ENCODE results near the gene FAM193B.

Gene FAM193B

DNA sequence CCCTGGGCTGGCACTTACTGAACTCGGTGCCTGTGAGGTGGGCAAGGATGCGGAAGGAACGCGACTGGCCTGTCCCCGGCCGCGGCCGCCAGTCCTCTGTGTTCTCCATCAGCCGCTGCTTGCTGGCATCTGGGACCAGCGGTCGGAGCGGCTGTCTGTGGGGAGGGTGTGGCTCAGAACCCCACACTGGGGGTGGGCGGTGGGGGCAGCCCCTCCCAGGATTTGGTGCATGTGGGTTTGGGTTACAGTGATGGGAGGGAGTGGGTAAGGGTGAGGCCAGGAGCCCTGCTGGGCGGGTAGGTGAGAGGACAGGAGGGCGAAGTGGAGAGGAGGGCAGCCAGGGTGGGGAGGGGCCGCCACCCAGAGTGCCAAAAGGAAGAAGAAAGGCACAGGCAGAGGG is 63.4 kb downstream of the FAM193B start:
- no peak for DNase-seq (ENCODE audit: low read depth in 1 of 2, low spot score in 1 of 2)
- Histone ChIP-seq H3K27ac (replicated peaks) (no peak overlapping the region), H3K4me3 (replicated peaks; ENCODE audit: insufficient read depth, low read length) (no peak overlapping the region), H3K27me3 (ENCODE audit: insufficient read depth, poor library complexity, severe bottlenecking) (no peaks in the 10 kb centered on the region)
- TF ChIP-seq, protein P1, sequence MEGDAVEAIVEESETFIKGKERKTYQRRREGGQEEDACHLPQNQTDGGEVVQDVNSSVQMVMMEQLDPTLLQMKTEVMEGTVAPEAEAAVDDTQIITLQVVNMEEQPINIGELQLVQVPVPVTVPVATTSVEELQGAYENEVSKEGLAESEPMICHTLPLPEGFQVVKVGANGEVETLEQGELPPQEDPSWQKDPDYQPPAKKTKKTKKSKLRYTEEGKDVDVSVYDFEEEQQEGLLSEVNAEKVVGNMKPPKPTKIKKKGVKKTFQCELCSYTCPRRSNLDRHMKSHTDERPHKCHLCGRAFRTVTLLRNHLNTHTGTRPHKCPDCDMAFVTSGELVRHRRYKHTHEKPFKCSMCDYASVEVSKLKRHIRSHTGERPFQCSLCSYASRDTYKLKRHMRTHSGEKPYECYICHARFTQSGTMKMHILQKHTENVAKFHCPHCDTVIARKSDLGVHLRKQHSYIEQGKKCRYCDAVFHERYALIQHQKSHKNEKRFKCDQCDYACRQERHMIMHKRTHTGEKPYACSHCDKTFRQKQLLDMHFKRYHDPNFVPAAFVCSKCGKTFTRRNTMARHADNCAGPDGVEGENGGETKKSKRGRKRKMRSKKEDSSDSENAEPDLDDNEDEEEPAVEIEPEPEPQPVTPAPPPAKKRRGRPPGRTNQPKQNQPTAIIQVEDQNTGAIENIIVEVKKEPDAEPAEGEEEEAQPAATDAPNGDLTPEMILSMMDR (IDR thresholded peaks at IDR 0.05; ENCODE audit: insufficient read depth, low read length), result no peak
- TF ChIP-seq GABPA (IDR thresholded peaks at IDR 0.05; ENCODE audit: low read depth), result no peak
- TF ChIP-seq SPI1 (IDR thresholded peaks at IDR 0.05; ENCODE audit: borderline replicate concordance, low read depth), result no peak
- no peak for TF ChIP-seq POLR2AphosphoS5 (IDR thresholded peaks at IDR 0.05; ENCODE audit: low read depth)
- TF ChIP-seq, protein P2, sequence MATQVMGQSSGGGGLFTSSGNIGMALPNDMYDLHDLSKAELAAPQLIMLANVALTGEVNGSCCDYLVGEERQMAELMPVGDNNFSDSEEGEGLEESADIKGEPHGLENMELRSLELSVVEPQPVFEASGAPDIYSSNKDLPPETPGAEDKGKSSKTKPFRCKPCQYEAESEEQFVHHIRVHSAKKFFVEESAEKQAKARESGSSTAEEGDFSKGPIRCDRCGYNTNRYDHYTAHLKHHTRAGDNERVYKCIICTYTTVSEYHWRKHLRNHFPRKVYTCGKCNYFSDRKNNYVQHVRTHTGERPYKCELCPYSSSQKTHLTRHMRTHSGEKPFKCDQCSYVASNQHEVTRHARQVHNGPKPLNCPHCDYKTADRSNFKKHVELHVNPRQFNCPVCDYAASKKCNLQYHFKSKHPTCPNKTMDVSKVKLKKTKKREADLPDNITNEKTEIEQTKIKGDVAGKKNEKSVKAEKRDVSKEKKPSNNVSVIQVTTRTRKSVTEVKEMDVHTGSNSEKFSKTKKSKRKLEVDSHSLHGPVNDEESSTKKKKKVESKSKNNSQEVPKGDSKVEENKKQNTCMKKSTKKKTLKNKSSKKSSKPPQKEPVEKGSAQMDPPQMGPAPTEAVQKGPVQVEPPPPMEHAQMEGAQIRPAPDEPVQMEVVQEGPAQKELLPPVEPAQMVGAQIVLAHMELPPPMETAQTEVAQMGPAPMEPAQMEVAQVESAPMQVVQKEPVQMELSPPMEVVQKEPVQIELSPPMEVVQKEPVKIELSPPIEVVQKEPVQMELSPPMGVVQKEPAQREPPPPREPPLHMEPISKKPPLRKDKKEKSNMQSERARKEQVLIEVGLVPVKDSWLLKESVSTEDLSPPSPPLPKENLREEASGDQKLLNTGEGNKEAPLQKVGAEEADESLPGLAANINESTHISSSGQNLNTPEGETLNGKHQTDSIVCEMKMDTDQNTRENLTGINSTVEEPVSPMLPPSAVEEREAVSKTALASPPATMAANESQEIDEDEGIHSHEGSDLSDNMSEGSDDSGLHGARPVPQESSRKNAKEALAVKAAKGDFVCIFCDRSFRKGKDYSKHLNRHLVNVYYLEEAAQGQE (IDR thresholded peaks at IDR 0.05; ENCODE audit: insufficient replicate concordance, low read depth), result no peak

DNA sequence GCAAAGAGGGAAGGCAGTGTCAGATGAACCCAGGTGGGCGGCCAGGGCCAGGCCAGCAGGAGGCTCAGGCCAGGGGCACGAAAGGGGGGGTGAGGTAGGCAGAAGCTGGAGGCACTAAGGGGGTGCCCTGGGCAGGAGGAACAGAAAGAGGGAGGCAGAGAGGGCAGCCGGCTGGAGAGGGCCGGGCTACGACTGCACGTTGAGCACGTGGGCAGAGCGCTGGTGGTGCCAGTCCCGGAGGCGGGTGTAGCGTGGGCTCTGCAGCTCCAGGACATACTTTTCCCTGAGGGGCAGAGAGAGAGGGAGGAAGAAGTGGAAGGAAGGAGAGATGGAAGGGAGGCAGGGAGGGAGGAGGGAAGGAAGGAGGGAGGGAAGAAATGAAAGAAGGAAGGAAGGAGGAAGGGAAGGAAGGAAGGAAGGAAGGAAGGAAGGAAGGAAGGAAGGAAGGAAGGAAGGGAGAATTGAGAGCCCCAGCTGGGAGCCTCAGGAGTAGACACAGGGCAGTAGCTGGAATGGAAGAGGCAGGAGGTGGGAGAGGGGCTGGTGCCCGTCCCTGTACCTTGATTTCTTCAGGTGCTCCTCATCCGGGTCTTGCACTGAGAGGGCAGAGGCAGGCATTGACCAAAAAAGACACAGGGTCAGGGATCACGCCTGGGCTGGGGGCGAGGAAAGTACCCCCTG is 63.9 kb downstream of the FAM193B start:
- H3K27ac ChIP-seq (replicated peaks), result no peak overlapping the region
- no peak for DNase-seq (ENCODE audit: low read depth in 1 of 2, low spot score in 1 of 2)

DNA sequence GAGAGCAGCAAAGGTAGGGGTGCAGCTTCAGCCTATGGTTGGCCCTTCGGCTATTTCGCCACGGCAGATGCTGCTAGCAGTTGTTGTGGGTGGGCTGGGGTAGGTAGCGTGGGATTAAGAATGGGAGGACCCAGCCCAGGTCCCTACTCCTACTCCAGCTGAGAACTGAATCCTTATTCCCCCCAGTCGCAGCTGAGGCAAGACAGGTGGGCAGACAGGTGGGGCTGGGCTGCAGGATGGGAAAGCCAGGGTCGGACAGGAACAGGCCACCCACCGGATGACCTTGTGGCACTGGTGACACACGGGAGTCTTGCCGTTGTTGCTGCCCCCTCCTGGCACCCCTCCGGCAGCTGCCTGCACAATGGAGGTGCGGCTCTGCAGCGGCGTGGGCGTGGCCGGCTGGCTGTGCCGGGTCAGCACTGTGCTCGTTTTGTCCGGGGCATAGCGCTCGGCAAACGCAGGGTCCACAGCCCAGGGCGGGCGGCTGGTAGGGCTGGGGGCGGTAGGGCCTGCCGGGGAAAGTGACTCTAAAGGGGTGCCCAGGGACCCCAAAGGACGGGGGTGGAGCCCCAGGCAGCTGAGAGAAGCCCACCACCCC is 65.1 kb downstream of the FAM193B start:
- Histone ChIP-seq H3K27ac (replicated peaks) (no peak overlapping the region), H3K4me3 (replicated peaks; ENCODE audit: insufficient read depth, low read length) (no peak overlapping the region)
- no peak for DNase-seq (ENCODE audit: low read depth in 1 of 2, low spot score in 1 of 2)

More for the DNA sequence above, 63.9 kb downstream of the FAM193B start:
- TF ChIP-seq, protein P2 (IDR thresholded peaks at IDR 0.05; ENCODE audit: insufficient replicate concordance, low read depth), result no peak
- TF ChIP-seq, protein P1 (IDR thresholded peaks at IDR 0.05; ENCODE audit: insufficient read depth, low read length), result no peak
- Histone ChIP-seq H3K27me3 (ENCODE audit: insufficient read depth, poor library complexity, severe bottlenecking) (no peaks in the 10 kb centered on the region), H3K4me3 (replicated peaks; ENCODE audit: insufficient read depth, low read length) (no peak overlapping the region)

More for the DNA sequence above, 65.1 kb downstream of the FAM193B start:
- no peaks in the 10 kb centered on the region for H3K27me3 ChIP-seq (ENCODE audit: insufficient read depth, poor library complexity, severe bottlenecking)
- TF ChIP-seq, protein P2 (IDR thresholded peaks at IDR 0.05; ENCODE audit: insufficient replicate concordance, low read depth), result no peak
- TF ChIP-seq, protein P1 (IDR thresholded peaks at IDR 0.05; ENCODE audit: insufficient read depth, low read length), result no peak
- TF ChIP-seq GABPA (IDR thresholded peaks at IDR 0.05; ENCODE audit: low read depth) (no peak), SPI1 (IDR thresholded peaks at IDR 0.05; ENCODE audit: borderline replicate concordance, low read depth) (no peak), POLR2AphosphoS5 (IDR thresholded peaks at IDR 0.05; ENCODE audit: low read depth) (no peak)

Data from HL-60 (cell line).